Measurements from ENCODE around the gene NUBP1.
"Not testable (repeated sequence)": the region's sequence is repeated elsewhere in the genome, so short reads cannot be mapped to it uniquely, and the experiment has no call there.

NUBP1 gene

GRCh38 chr16:10740845-10741208, 2.8 kb upstream of the NUBP1 start:
- Histone ChIP-seq H3K9me3 (replicated peaks in 1 of 2; ENCODE audit: control insufficient read depth in 2 of 2, insufficient read depth in 1 of 2, low read depth in 1 of 2, low read length in 2 of 2) (no peaks in the 10 kb centered on the region), H2BK5ac (ENCODE audit: low read length) (no peak overlapping the region), H4K8ac (ENCODE audit: low read depth, low read length) (no peak overlapping the region), H3K4me3 (ENCODE audit: low read length in 2 of 2) (no peak overlapping the region), H2BK120ac (ENCODE audit: low read depth, low read length) (no peak overlapping the region), H3K9ac (ENCODE audit: low read depth, low read length, poor library complexity) (no peak overlapping the region), H3K18ac (ENCODE audit: low read length) (no peak overlapping the region), H2BK15ac (ENCODE audit: low read length) (no peak overlapping the region), H3K27ac (replicated peaks; ENCODE audit: low read length) (no peak overlapping the region), H3K4me2 (ENCODE audit: insufficient read depth, low read length, poor library complexity, severe bottlenecking) (no peak overlapping the region), H3K27me3 (ENCODE audit: control insufficient read depth in 3 of 3, insufficient read depth in 3 of 3, low read depth in 1 of 3, low read length in 3 of 3) (no peaks in the 10 kb centered on the region), H3K14ac (ENCODE audit: low read length) (no peak overlapping the region), H4K91ac (ENCODE audit: low read depth, low read length, poor library complexity) (no peak overlapping the region), H3K36me3 (replicated peaks in 1 of 2; ENCODE audit: control insufficient read depth in 2 of 2, insufficient read depth in 2 of 2, low read length in 2 of 2) (no peaks in the 10 kb centered on the region), H2AK5ac (ENCODE audit: low read depth, low read length) (no peak overlapping the region), H2BK12ac (ENCODE audit: low read length) (no peak overlapping the region), H3K23ac (ENCODE audit: low read depth, low read length, poor library complexity) (no peak overlapping the region), H3K4ac (ENCODE audit: low read length) (no peak overlapping the region), H2AFZ (ENCODE audit: low read length) (no peak overlapping the region), H3K79me1 (ENCODE audit: low read depth, low read length) (no peaks in the 10 kb centered on the region), H3K4me1 (ENCODE audit: control insufficient read depth in 2 of 2, insufficient read depth in 1 of 2, low read depth in 1 of 2, low read length in 2 of 2) (peaks cover 2 to 3% of the 10 kb centered on the region in 2 donors)
- WGBS, 2 donors (ENCODE audit: extremely low coverage in 2 of 2, insufficient read length in 2 of 2, insufficient replicate concordance in 1 of 2), result no CpG with 5 or more reads among the region's 2 CpGs
- DNase-seq (ENCODE audit: low spot score), result no peak

- not testable (repeated sequence) for H3K27me3 ChIP-seq (ENCODE audit: control insufficient read depth in 3 of 3, insufficient read depth in 3 of 3, low read depth in 1 of 3, low read length in 3 of 3); H4K8ac ChIP-seq (ENCODE audit: low read depth, low read length); H2BK15ac ChIP-seq (ENCODE audit: low read length); H3K18ac ChIP-seq (ENCODE audit: low read length); H3K9me3 ChIP-seq (replicated peaks in 1 of 2; ENCODE audit: control insufficient read depth in 2 of 2, insufficient read depth in 1 of 2, low read depth in 1 of 2, low read length in 2 of 2); DNase-seq (ENCODE audit: low spot score); H3K27ac ChIP-seq (replicated peaks; ENCODE audit: low read length); H3K4me2 ChIP-seq (ENCODE audit: insufficient read depth, low read length, poor library complexity, severe bottlenecking); H3K36me3 ChIP-seq (replicated peaks in 1 of 2; ENCODE audit: control insufficient read depth in 2 of 2, insufficient read depth in 2 of 2, low read length in 2 of 2); H2AFZ ChIP-seq (ENCODE audit: low read length); H3K4me1 ChIP-seq (ENCODE audit: control insufficient read depth in 2 of 2, insufficient read depth in 1 of 2, low read depth in 1 of 2, low read length in 2 of 2); H4K91ac ChIP-seq (ENCODE audit: low read depth, low read length, poor library complexity); H2BK120ac ChIP-seq (ENCODE audit: low read depth, low read length); H3K14ac ChIP-seq (ENCODE audit: low read length); H3K4ac ChIP-seq (ENCODE audit: low read length); H3K4me3 ChIP-seq (ENCODE audit: low read length in 2 of 2); H2BK12ac ChIP-seq (ENCODE audit: low read length); H2BK5ac ChIP-seq (ENCODE audit: low read length); H3K79me1 ChIP-seq (ENCODE audit: low read depth, low read length); H3K9ac ChIP-seq (ENCODE audit: low read depth, low read length, poor library complexity); H2AK5ac ChIP-seq (ENCODE audit: low read depth, low read length); H3K23ac ChIP-seq (ENCODE audit: low read depth, low read length, poor library complexity)
- no CpG with 5 or more reads among the region's 10 CpGs for WGBS, 2 donors (ENCODE audit: extremely low coverage in 2 of 2, insufficient read length in 2 of 2, insufficient replicate concordance in 1 of 2)
Observed at GRCh38 chr16:10741249-10741648, 2.4 kb upstream of the NUBP1 start.

- H3K27ac ChIP-seq (replicated peaks; ENCODE audit: low read length), result no peak overlapping the region
- H2BK120ac ChIP-seq (ENCODE audit: low read depth, low read length), result no peak overlapping the region
- WGBS, 2 donors (ENCODE audit: extremely low coverage in 2 of 2, insufficient read length in 2 of 2, insufficient replicate concordance in 1 of 2), result no CpG with 5 or more reads among the region's 4 CpGs
- H4K91ac ChIP-seq (ENCODE audit: low read depth, low read length, poor library complexity), result no peak overlapping the region
- DNase-seq (ENCODE audit: low spot score), result no peak
- H3K27me3 ChIP-seq (ENCODE audit: control insufficient read depth in 3 of 3, insufficient read depth in 3 of 3, low read depth in 1 of 3, low read length in 3 of 3), result no peaks in the 10 kb centered on the region
- H2BK12ac ChIP-seq (ENCODE audit: low read length), result no peak overlapping the region
- no peak overlapping the region for H3K14ac ChIP-seq (ENCODE audit: low read length)
- H2BK15ac ChIP-seq (ENCODE audit: low read length), result no peak overlapping the region
- no peak overlapping the region for H2AK5ac ChIP-seq (ENCODE audit: low read depth, low read length)
- H2AFZ ChIP-seq (ENCODE audit: low read length), result no peak overlapping the region
- H3K4me1 ChIP-seq (ENCODE audit: control insufficient read depth in 2 of 2, insufficient read depth in 1 of 2, low read depth in 1 of 2, low read length in 2 of 2), result peaks cover 2 to 3% of the 10 kb centered on the region in 2 donors
- H2BK5ac ChIP-seq (ENCODE audit: low read length), result no peak overlapping the region
- H3K23ac ChIP-seq (ENCODE audit: low read depth, low read length, poor library complexity), result no peak overlapping the region
- no peak overlapping the region for H3K9ac ChIP-seq (ENCODE audit: low read depth, low read length, poor library complexity)
- no peak overlapping the region for H3K18ac ChIP-seq (ENCODE audit: low read length)
- H3K4ac ChIP-seq (ENCODE audit: low read length), result no peak overlapping the region
- H3K4me3 ChIP-seq (ENCODE audit: low read length in 2 of 2), result no peak overlapping the region
- peaks cover 0 to under 1% of the 10 kb centered on the region in 2 donors for H3K36me3 ChIP-seq (replicated peaks in 1 of 2; ENCODE audit: control insufficient read depth in 2 of 2, insufficient read depth in 2 of 2, low read length in 2 of 2)
- no peaks in the 10 kb centered on the region for H3K79me1 ChIP-seq (ENCODE audit: low read depth, low read length)
- H4K8ac ChIP-seq (ENCODE audit: low read depth, low read length), result no peak overlapping the region
- H3K4me2 ChIP-seq (ENCODE audit: insufficient read depth, low read length, poor library complexity, severe bottlenecking), result no peak overlapping the region
- H3K9me3 ChIP-seq (replicated peaks in 1 of 2; ENCODE audit: control insufficient read depth in 2 of 2, insufficient read depth in 1 of 2, low read depth in 1 of 2, low read length in 2 of 2), result no peaks in the 10 kb centered on the region
Observed at GRCh38 chr16:10741844-10742243, 1.8 kb upstream of the NUBP1 start.

- H2AK5ac ChIP-seq (ENCODE audit: low read depth, low read length), result no peak overlapping the region
- no peak for DNase-seq (ENCODE audit: low spot score)
- no peak overlapping the region for H4K91ac ChIP-seq (ENCODE audit: low read depth, low read length, poor library complexity)
- peaks cover 2 to 3% of the 10 kb centered on the region in 2 donors for H3K4me1 ChIP-seq (ENCODE audit: control insufficient read depth in 2 of 2, insufficient read depth in 1 of 2, low read depth in 1 of 2, low read length in 2 of 2)
- H2BK12ac ChIP-seq (ENCODE audit: low read length), result no peak overlapping the region
- H3K9ac ChIP-seq (ENCODE audit: low read depth, low read length, poor library complexity), result no peak overlapping the region
- H3K4me2 ChIP-seq (ENCODE audit: insufficient read depth, low read length, poor library complexity, severe bottlenecking), result peak overlapping the region; percentile 42
- no peak overlapping the region for H4K8ac ChIP-seq (ENCODE audit: low read depth, low read length)
- no peak overlapping the region for H3K18ac ChIP-seq (ENCODE audit: low read length)
- H2BK15ac ChIP-seq (ENCODE audit: low read length), result no peak overlapping the region
- peak overlapping the region; percentile 97 for H2AFZ ChIP-seq (ENCODE audit: low read length)
- no peaks in the 10 kb centered on the region for H3K79me1 ChIP-seq (ENCODE audit: low read depth, low read length)
- no CpG with 5 or more reads among the region's 5 CpGs for WGBS, 2 donors (ENCODE audit: extremely low coverage in 2 of 2, insufficient read length in 2 of 2, insufficient replicate concordance in 1 of 2)
- H3K14ac ChIP-seq (ENCODE audit: low read length), result no peak overlapping the region
- no peak overlapping the region for H2BK5ac ChIP-seq (ENCODE audit: low read length)
- H3K23ac ChIP-seq (ENCODE audit: low read depth, low read length, poor library complexity), result no peak overlapping the region
- no peaks in the 10 kb centered on the region for H3K27me3 ChIP-seq (ENCODE audit: control insufficient read depth in 3 of 3, insufficient read depth in 3 of 3, low read depth in 1 of 3, low read length in 3 of 3)
- no peak overlapping the region for H2BK120ac ChIP-seq (ENCODE audit: low read depth, low read length)
- no peaks in the 10 kb centered on the region for H3K9me3 ChIP-seq (replicated peaks in 1 of 2; ENCODE audit: control insufficient read depth in 2 of 2, insufficient read depth in 1 of 2, low read depth in 1 of 2, low read length in 2 of 2)
- no peak overlapping the region for H3K27ac ChIP-seq (replicated peaks; ENCODE audit: low read length)
- no peak overlapping the region for H3K4ac ChIP-seq (ENCODE audit: low read length)
- H3K36me3 ChIP-seq (replicated peaks in 1 of 2; ENCODE audit: control insufficient read depth in 2 of 2, insufficient read depth in 2 of 2, low read length in 2 of 2), result peaks cover 3 to 13% of the 10 kb centered on the region in 2 donors
- peak overlapping the region in 1 of 2 donors; percentile 81 for H3K4me3 ChIP-seq (ENCODE audit: low read length in 2 of 2)
Observed at GRCh38 chr16:10743227-10743609, 424 bp upstream of the NUBP1 start.
